HUDEP-2 (cell line): ENCODE results near the gene CFTR.
"Not testable (repeated sequence)": the region's sequence is repeated elsewhere in the genome, so short reads cannot be mapped to it uniquely, and the experiment has no call there.

Experiments
- DNase-seq, 76 experiments: peaks; one replicate each; lab custom pipeline; 2025; ENCODE audit not compliant: unreplicated experiment in 76 of 76; lab: John Stamatoyannopoulos, UW

Gene CFTR

DNA sequence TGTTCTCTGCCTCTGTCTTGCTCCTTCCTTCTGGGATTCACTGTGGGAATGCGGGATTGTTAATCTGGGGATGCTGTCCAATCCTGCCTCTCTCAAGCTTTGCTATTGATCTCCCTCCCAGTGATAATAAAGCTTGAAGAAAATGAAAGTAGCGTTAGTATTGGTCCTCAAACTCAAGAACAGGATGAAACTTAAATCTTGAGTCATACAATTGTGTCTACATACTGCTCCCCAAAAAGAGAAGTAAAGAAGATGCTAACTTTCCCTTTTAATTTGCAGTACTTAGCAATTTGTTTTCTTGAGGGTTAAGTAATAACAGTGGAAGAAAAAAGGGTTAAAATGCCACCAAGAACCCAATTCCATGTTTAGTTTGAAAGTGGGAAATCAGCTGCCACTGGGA is 13.6 kb downstream of the CFTR start:
- DNase-seq = no peak

DNA sequence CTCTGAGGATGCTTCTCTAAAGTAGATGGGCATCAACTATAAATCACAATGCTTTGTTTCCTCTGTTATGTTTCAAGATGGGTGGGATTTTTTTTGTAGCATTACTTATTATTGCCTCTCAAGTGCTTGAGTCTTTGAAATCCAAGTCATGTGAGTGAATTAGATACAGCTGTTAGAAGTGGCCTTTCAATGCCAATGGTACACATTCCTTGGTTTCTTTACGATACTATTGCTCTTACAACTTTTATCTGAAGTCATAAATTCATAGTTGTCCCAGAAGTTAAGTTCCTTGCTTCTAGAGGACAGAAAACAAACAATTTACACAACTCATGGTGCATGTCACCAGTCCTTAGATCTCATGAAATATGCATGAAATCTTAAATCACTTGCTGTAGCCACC is 15.5 kb downstream of the CFTR start:
- DNase-seq = no peak

DNA sequence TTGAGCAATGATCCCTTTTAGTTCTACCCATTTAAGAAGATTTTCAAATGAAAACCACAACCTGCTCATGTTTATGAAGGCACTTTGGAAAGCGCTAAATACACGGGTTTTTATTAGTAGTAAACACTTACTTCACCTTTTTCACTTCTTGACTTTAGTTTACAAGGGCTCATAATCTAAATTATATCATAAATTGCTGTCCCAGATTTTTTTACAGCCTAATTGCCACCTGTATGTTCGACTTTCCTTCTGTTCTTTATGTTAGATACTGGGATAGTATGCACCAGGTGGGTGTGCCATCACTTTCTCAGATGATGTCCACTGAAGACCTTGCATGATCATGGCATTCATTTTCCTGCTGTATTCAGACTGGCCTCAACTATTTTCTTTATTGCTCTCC is 22.5 kb downstream of the CFTR start:
- no peak for DNase-seq

DNA sequence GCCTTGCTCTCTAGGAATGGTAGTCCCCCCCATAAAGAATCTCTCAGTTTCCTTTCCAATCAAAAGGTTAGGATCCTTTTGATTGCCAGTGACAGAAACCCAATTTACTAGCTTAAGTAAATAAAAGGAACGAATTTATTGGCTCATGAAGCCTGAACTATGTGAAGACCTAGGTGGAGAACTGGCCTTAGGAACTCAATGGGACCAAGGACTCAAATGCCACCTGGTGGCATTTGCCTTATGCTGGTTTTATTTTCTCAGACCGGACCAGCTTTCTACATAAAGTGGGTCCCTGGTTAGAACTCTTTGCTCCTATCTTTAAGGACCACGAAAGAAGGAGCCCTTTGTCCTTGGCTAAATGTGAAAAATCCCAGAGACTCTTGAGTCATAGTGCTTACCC is 25.4 kb downstream of the CFTR start:
- DNase-seq = no peak

DNA sequence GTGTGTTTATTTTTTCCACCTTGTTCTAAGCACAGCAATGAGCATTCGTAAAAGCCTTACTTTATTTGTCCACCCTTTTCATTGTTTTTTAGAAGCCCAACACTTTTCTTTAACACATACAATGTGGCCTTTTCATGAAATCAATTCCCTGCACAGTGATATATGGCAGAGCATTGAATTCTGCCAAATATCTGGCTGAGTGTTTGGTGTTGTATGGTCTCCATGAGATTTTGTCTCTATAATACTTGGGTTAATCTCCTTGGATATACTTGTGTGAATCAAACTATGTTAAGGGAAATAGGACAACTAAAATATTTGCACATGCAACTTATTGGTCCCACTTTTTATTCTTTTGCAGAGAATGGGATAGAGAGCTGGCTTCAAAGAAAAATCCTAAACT is 28.9 kb downstream of the CFTR start:
- DNase-seq = no peak

DNA sequence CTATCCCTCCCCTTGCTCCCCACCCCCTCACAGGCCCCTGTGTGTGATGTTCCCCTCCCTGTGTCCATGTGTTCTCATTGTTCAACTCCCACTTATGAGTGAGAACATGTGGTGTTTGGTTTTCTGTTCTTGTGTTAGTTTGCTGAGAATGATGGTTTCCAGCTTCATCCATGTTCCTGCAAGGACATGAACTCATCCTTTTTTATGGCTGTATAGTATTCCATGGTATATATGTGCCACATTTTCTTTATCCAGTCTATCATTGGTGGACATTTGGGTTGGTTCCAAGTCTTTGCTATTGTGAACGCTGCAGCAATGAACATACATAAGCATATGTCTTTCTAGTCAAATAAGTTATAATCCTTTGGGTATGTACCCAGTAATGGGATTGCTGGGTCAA is 37.4 kb downstream of the CFTR start:
- DNase-seq = not testable (repeated sequence)

DNA sequence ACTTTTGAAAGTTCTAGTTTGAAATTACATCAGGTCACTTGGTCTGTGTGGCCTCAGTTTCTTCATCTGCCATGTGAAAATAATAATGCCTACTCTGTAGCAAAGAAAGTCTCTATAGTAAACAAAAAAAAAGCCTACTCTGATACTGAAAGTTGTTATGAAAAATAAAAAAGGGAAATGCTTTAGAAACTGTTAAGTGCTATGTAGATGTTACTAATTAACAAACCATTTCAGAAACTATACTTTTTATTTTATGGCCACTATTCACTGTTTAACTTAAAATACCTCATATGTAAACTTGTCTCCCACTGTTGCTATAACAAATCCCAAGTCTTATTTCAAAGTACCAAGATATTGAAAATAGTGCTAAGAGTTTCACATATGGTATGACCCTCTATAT is 50.6 kb downstream of the CFTR start:
- no peak for DNase-seq

DNA sequence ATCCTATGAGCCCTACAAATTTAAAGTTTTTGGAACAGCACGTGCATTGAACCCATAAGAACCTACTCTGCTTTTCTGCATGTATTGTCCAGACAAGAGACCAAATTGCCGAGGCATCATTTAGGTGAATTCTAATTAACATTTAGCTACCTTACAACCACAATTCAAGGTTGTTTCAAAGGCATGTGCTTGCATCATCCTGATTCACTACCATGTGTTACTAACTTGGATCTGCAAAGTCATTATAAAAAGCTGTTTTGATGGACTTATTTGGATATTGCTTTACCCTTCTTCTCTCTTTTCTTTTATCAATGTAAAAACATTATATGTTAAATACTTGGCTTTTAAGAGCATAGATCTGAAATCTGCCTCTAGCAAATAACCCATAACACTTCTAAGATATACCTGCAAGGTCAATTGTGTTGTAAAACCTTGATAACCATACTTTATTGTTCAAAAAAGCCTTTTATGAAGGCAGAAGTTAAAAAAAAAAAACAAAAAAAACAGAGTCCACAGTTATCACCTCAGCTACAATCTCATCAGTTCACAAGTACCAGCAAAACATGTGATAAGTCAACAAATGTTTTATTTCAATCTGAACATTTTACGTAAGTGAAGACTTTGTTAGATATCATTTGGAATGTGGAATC is 51.9 kb downstream of the CFTR start:
- DNase-seq = no peak

DNA sequence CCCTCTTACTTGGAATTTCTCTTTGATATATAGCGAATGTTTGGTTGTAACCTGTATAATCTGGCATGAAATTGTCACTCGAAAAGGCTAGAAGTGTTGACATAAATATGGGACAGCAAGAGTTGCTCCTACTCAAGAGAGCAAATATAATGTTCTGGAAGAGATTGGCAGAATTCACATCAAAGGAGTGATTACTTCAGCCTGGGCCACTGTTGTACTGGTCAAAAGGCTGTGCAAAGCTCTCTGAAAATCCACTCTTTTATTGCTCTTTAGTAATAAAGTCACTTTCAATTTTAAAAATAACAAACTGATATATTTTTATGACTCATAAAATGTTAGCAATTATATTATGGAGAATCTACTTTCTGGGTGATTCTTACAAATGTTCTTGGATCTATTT is 58.2 kb downstream of the CFTR start:
- DNase-seq = no peak

DNA sequence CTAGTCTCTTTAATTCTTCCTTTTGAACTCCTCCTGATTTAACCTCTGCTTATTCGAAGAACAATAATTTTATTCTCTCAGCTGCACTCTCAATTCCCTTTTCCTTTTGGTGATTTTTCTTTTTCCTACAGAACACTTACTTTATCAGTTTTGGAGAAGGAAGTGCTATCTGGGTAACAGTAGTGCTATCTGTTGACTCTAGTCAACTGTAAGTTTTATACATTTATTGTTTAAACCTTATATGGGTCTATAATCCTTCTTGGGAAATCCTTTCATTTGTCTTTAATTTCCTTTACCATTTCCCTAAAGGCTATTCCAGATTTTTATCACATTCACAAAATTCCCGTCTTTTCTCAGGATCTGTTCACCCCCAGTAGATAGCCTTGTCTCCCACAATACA is 64.2 kb downstream of the CFTR start:
- no peak for DNase-seq

DNA sequence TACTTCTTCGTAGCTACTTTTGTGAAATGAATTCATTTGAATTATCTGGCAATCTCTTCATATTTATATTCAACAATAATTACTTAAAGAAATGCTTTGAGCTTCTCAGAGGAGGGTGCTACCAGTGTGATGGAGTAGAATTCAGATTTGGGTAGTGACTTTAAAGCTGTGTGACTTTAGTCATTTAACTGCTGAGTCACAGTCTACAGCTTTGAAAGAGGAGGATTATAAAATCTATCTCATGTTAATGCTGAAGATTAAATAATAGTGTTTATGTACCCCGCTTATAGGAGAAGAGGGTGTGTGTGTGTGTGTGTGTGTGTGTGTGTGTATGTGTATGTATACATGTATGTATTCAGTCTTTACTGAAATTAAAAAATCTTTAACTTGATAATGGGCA is 68.2 kb downstream of the CFTR start:
- DNase-seq = no peak

DNA sequence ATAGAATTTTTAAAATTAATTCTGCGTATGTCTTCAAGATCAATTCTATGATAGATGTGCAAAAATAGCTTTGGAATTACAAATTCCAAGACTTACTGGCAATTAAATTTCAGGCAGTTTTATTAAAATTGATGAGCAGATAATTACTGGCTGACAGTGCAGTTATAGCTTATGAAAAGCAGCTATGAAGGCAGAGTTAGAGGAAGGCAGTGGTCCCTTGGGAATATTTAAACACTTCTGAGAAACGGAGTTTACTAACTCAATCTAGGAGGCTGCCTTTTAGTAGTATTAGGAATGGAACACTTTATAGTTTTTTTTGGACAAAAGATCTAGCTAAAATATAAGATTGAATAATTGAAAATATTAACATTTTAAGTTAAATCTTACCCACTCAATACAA is 70.8 kb downstream of the CFTR start:
- DNase-seq = no peak

DNA sequence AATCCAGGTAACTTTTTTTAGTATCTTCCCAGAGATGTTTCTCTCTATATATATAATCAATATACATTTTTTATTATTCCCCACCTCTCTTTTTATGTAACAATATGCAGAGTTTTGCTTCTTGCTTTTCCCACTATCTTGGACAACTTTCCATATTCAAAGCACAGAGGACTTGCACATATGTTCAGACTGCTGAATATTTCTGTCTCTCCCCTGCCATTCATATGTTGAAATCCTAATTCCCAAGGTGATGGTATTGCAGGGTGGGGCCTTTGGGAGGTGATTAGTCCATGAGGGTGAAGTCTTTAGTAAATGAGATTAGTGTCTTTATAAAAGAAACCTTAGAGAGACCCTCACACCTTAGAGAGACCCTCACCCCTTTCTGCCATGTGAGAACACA is 72.8 kb downstream of the CFTR start:
- no peak for DNase-seq

DNA sequence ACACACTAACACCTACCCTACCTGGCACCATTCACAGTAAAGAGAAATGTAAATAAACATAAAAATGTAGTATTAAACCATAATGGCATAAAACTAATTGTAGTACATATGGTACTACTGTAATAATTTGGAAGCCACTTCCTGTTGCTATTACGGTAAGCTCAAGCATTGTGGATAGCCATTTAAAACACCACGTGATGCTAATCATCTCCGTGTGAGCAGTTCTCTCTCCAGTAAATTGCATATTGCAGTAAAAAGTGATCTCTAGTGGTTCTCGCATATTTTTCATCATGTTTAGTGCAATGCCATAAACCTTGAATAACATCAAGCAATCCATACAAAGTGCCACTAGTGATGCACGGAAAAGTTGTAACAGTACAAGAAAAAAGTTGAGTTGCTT is 75.4 kb downstream of the CFTR start:
- DNase-seq = no peak

DNA sequence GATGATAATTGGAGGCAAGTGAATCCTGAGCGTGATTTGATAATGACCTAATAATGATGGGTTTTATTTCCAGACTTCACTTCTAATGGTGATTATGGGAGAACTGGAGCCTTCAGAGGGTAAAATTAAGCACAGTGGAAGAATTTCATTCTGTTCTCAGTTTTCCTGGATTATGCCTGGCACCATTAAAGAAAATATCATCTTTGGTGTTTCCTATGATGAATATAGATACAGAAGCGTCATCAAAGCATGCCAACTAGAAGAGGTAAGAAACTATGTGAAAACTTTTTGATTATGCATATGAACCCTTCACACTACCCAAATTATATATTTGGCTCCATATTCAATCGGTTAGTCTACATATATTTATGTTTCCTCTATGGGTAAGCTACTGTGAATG is 79.6 kb downstream of the CFTR start:
- no peak for DNase-seq

DNA sequence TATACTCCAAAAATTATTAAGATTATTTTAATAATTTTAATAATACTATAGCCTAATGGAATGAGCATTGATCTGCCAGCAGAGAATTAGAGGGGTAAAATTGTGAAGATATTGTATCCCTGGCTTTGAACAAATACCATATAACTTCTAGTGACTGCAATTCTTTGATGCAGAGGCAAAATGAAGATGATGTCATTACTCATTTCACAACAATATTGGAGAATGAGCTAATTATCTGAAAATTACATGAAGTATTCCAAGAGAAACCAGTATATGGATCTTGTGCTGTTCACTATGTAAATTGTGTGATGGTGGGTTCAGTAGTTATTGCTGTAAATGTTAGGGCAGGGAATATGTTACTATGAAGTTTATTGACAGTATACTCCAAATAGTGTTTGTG is 80.2 kb downstream of the CFTR start:
- DNase-seq = no peak

DNA sequence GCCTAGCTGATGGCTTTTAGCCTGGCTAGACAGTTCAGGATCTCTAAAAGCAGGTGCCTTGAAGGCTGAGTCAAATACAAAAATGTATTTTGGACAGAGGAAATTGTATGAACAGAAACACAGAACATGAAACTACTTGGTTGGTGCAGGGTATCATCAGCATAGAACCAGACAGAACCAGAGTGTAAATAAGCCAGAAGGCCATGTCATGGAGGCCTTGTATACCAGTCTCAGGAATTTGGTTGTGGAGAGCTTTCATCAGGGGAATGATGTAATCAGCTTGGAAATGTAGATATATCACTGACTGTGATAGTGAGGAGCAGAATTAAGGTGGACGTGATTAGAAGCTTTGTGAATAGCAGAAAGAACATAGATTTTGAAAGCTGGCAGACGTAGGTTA is 82.9 kb downstream of the CFTR start:
- DNase-seq = no peak

DNA sequence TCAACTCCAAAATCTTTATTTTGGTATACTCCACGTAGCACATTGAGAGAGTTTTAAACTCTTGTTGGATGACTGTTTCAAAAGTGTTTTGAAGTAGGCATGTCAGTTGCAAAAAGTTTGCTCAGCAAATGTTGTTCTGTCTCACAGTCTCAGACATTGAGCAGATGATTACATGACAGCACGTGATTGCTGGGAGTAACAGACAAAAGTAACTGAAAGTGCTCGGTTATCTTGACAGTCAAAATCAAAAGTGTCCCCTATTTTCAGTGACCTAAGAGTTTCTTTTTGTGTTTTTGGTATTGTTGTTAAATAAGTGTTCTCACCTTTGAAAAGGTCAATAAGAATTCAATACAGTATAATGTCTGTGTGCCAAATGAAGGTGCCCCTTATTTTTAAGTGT is 84.3 kb downstream of the CFTR start:
- no peak for DNase-seq

DNA sequence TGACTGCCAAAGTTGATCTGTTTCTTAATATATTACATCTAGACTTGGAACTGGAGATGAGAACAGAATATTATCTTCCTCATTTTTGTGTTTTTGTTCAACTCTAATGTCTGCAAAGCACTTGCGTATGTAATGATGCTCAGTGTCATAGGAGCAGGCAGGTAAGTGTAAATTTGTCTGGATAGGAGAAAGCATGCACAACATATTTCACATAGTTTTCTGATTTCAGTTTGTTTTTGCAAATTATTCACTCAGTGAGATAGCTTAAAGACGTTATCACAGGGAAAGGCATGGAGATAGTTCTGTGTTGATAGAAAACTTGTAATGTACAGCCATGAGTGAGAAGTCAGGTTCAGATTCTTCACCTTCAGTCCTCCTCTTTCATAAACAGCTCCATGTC is 84.8 kb downstream of the CFTR start:
- DNase-seq = no peak

DNA sequence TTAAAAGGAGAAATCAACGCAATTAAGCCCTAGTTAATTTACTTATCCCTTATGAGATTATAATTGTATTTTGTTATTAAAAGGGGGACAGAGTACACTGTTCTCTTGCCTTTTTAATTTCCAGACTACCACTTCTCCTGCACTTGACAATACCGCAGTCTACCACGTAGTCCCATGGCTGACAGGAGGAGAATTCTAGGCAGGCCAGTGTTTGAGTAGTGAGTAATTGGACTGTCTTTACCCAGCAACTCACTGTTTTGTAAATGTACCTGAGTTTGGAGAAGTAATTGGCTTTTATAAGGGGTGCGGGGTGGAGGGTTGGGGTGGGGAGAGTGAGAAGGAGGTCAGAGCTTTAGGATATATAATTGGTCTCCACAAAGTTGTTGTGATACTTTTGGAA is 85.4 kb downstream of the CFTR start:
- DNase-seq = no peak

DNA sequence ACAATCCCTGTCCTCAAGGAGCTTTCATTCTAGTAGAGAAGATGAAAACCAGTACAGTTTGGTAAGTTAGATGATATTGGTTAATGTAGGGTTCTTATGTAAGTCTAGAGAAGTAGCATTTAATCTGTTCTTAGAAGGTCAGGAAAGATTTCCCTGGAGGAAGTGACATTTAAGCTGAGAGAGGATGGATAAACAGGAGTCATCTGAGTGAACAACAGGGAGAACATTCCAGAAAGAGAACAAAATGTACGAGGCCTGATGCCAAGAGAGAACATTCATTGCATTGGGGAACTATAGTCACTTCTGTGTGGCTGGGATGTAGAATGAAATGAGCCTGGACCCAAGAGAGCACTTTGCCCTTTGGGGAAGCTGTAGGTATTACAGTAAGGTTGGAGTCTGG is 88.0 kb downstream of the CFTR start:
- no peak for DNase-seq

DNA sequence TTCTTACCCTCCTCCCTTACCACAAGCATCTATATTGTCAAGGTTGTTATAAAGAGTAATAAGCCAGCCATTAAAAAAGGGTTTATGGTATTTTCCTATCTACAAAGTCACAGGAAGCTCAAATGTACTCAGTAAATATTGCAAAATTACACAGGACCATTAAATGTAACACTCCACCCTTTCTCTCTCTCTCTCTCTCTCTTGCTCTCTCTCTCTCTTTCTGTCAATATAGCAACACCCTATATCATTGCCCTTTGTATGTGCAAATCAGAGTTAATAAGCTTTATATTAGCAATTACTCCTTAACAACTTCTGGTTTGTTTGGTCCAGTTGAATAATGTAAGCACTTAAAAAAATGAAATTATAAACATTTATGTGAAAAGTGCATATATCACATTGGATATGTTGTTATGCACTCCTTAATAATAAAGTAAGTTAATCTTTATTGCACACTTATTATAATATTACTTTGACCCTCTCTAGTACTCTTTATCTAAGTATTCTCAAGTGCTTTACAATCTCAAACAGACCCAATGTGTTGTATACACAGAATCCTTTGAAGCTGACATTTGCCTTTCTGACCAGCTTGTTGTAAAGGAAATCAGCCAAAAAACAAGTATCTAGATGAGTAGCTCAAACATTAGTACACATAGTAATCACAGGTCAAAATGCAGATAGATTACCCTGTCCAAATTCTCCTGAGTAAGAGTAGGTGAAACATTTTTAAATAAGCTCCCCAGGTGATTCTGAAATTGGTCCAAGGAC is 93.2 kb downstream of the CFTR start:
- no peak for DNase-seq

DNA sequence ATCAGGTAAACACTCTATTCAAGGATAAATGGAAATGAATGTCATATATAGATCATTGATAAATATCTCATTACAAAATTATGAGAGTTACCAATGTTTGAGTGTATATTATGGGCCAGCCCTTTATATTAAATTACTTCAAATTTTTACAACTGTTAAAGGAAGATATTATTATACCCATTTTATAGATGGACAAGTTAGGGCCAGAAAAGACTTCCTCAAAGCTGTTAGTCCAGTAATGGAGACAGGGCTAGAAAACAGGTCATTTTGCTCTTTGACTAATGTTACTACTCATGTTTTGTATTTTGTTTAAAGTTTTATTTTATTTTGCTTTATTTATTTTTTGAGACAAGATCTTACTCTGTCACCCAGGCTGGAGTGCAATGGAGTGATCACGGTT is 101.6 kb downstream of the CFTR start:
- DNase-seq = no peak
